PC-9 (cell line): ENCODE results near the gene EIF2AK3.

Experiments
- EZH2 ChIP-seq: fragments of 200-600 bp; sonication (generic); IDR thresholded peaks from 2 replicates; pipeline ENCODE4 v1.8.0; 2017; ENCODE audit warnings: antibody characterized with exemption, low read depth
- TF ChIP-seq, protein P1 (sequence below): fragments of 200-600 bp; sonication (generic); conservative IDR thresholded peaks from 2 replicates; pipeline ENCODE4 v1.6.1; 2017; ENCODE audit warnings: mixed run types, antibody characterized with exemption, mild to moderate bottlenecking, moderate library complexity

DNA sequence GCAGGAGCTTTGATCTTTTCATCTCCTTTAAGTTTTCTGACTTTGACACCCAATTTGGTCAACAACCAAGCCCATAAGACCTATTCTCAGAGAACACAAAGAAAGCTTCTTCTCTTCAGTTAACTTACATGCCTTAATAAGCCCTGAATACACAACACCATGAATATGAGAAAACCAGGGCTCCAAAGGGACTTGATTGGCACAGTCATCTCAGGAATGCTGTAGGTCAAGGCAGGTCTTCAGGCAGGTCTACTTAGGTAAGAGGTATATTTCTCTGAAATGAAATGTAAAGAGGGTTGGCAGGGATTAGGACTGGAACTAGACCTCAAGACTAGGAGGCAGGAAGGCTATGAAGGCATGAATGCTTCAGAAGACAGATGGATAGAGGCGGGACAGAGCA is 24.4 kb upstream of the EIF2AK3 start:
- TF ChIP-seq, protein P1, sequence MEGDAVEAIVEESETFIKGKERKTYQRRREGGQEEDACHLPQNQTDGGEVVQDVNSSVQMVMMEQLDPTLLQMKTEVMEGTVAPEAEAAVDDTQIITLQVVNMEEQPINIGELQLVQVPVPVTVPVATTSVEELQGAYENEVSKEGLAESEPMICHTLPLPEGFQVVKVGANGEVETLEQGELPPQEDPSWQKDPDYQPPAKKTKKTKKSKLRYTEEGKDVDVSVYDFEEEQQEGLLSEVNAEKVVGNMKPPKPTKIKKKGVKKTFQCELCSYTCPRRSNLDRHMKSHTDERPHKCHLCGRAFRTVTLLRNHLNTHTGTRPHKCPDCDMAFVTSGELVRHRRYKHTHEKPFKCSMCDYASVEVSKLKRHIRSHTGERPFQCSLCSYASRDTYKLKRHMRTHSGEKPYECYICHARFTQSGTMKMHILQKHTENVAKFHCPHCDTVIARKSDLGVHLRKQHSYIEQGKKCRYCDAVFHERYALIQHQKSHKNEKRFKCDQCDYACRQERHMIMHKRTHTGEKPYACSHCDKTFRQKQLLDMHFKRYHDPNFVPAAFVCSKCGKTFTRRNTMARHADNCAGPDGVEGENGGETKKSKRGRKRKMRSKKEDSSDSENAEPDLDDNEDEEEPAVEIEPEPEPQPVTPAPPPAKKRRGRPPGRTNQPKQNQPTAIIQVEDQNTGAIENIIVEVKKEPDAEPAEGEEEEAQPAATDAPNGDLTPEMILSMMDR: no peak
- TF ChIP-seq EZH2: no peak
